ENCODE results near the gene PPP1R13B.

GRCh38 chr14:103712633-103713247 lies 134.6 kb downstream of the PPP1R13B start:
- TF ChIP-seq, protein P1, sequence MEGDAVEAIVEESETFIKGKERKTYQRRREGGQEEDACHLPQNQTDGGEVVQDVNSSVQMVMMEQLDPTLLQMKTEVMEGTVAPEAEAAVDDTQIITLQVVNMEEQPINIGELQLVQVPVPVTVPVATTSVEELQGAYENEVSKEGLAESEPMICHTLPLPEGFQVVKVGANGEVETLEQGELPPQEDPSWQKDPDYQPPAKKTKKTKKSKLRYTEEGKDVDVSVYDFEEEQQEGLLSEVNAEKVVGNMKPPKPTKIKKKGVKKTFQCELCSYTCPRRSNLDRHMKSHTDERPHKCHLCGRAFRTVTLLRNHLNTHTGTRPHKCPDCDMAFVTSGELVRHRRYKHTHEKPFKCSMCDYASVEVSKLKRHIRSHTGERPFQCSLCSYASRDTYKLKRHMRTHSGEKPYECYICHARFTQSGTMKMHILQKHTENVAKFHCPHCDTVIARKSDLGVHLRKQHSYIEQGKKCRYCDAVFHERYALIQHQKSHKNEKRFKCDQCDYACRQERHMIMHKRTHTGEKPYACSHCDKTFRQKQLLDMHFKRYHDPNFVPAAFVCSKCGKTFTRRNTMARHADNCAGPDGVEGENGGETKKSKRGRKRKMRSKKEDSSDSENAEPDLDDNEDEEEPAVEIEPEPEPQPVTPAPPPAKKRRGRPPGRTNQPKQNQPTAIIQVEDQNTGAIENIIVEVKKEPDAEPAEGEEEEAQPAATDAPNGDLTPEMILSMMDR (IDR thresholded peaks at IDR 0.05) = no peak
- no peak for TF ChIP-seq POLR2A (IDR thresholded peaks at IDR 0.05)
